H9 (cell line): ENCODE results near the gene LRRIQ4. TPM values are rescaled to one million over a fixed set of nuclear protein-coding genes. Genes with fewer than 3 reads are reported as not detected.
A peak's percentile ranks its signal among the peaks of the same experiment; 100 is the strongest.

Experiments
- DNase-seq: peaks from one replicate; pipeline ENCODE4 v3.0.0-alpha.2; 2017
- H2AFZ ChIP-seq: one replicate; pipeline ENCODE4 v1.6.1; 2013; ENCODE audit warnings: mild to moderate bottlenecking, low read length, control low read depth, moderate library complexity
- H2AK5ac ChIP-seq: 2 replicates; pipeline ENCODE4 v1.6.1; 2013; ENCODE audit warnings: low read length, control low read depth, mixed read lengths; ENCODE audit not compliant: insufficient read length
- H2BK120ac ChIP-seq: one replicate; pipeline ENCODE4 v1.6.1; 2013; ENCODE audit warnings: low read depth, mild to moderate bottlenecking, low read length, control low read depth, inconsistent platforms; ENCODE audit not compliant: poor library complexity, severe bottlenecking
- H2BK12ac ChIP-seq: 2 replicates; pipeline ENCODE4 v1.6.1; 2013; ENCODE audit warnings: low read length, control low read depth, mixed read lengths, low read depth; ENCODE audit not compliant: insufficient read length
- H2BK15ac ChIP-seq: 2 replicates; pipeline ENCODE4 v1.6.1; 2013; ENCODE audit warnings: low read depth, low read length, control low read depth
- H2BK20ac ChIP-seq: one replicate; pipeline ENCODE4 v1.6.1; 2013; ENCODE audit warnings: low read depth, mild to moderate bottlenecking, low read length, control low read depth, inconsistent platforms; ENCODE audit not compliant: poor library complexity, severe bottlenecking
- H2BK5ac ChIP-seq: 2 replicates; pipeline ENCODE4 v1.6.1; 2013; ENCODE audit warnings: low read length, control low read depth, mixed read lengths; ENCODE audit not compliant: insufficient read length
- H3K14ac ChIP-seq: 2 replicates; pipeline ENCODE4 v1.6.1; 2013; ENCODE audit warnings: low read length, control low read depth; ENCODE audit not compliant: insufficient read depth
- H3K18ac ChIP-seq: 2 replicates; pipeline ENCODE4 v1.6.1; 2013; ENCODE audit warnings: low read depth, mild to moderate bottlenecking, mixed read lengths, low read length, control low read depth; ENCODE audit not compliant: insufficient read length
- H3K23ac ChIP-seq: 2 replicates; pipeline ENCODE4 v1.6.1; 2013; ENCODE audit warnings: low read length, control low read depth, mixed read lengths, low read depth; ENCODE audit not compliant: insufficient read length
- H3K23me2 ChIP-seq: 2 replicates; pipeline ENCODE4 v1.6.1; 2013; ENCODE audit warnings: low read depth, mild to moderate bottlenecking, mixed read lengths, low read length, control low read depth; ENCODE audit not compliant: insufficient read length, poor library complexity, severe bottlenecking
- H3K27ac ChIP-seq: 2 replicates; pipeline ENCODE4 v1.5.1; 2013; ENCODE audit warnings: low read length, control low read depth, mixed read lengths, low read depth; ENCODE audit not compliant: insufficient read length
- H3K27me3 ChIP-seq: 2 replicates; pipeline ENCODE4 v1.6.1; 2013; ENCODE audit warnings: low read length, control low read depth, inconsistent platforms; ENCODE audit not compliant: insufficient read depth
- H3K4ac ChIP-seq: 2 replicates; pipeline ENCODE4 v1.6.1; 2013; ENCODE audit warnings: low read depth, mild to moderate bottlenecking, control low read depth, inconsistent platforms, low read length, moderate library complexity
- H3K4me1 ChIP-seq: 2 replicates; pipeline ENCODE4 v1.6.1; 2013; ENCODE audit warnings: low read length, control low read depth, inconsistent platforms; ENCODE audit not compliant: insufficient read depth
- H3K4me2 ChIP-seq: 2 replicates; pipeline ENCODE4 v1.6.1; 2013; ENCODE audit warnings: low read length, control low read depth, mixed read lengths; ENCODE audit not compliant: insufficient read length, insufficient read depth
- H3K56ac ChIP-seq: 2 replicates; pipeline ENCODE4 v1.6.1; 2013; ENCODE audit warnings: low read depth, mild to moderate bottlenecking, mixed read lengths, low read length, control low read depth; ENCODE audit not compliant: insufficient read length
- H3K79me1 ChIP-seq: 2 replicates; pipeline ENCODE4 v1.6.1; 2013; ENCODE audit warnings: low read depth, mild to moderate bottlenecking, moderate library complexity, low read length, control low read depth, inconsistent platforms; ENCODE audit not compliant: insufficient read depth, poor library complexity, severe bottlenecking
- H3K79me2 ChIP-seq: 2 replicates; pipeline ENCODE4 v1.6.1; 2013; ENCODE audit warnings: low read length, control low read depth, inconsistent platforms; ENCODE audit not compliant: insufficient read depth
- H3K9ac ChIP-seq: 2 replicates; pipeline ENCODE4 v1.6.1; 2013; ENCODE audit warnings: low read length, control low read depth, mixed read lengths; ENCODE audit not compliant: insufficient read length; ENCODE audit errors: extremely low read depth
- H3K9me3 ChIP-seq: one replicate; pipeline ENCODE4 v1.6.1; 2013; ENCODE audit warnings: low read depth, low read length, inconsistent platforms; ENCODE audit not compliant: control insufficient read depth
- H3T11ph ChIP-seq: one replicate; pipeline ENCODE4 v1.6.1; 2013; ENCODE audit warnings: mild to moderate bottlenecking, low read length, control low read depth, inconsistent platforms
- H4K20me1 ChIP-seq: one replicate; pipeline ENCODE4 v1.6.1; 2013; ENCODE audit not compliant: control insufficient read depth, insufficient read length, insufficient read depth
- H4K5ac ChIP-seq: 2 replicates; pipeline ENCODE4 v1.6.1; 2013; ENCODE audit warnings: low read depth, mild to moderate bottlenecking, mixed read lengths, low read length, control low read depth; ENCODE audit not compliant: insufficient read length
- H4K8ac ChIP-seq: replicated peaks from 2 replicates; pipeline ENCODE4 v1.6.1; 2013; ENCODE audit warnings: low read length, control low read depth, mixed read lengths, low read depth; ENCODE audit not compliant: insufficient read length
- H4K91ac ChIP-seq: 2 replicates; pipeline ENCODE4 v1.6.1; 2013; ENCODE audit warnings: low read depth, mild to moderate bottlenecking, moderate library complexity, mixed read lengths, low read length, control low read depth; ENCODE audit not compliant: insufficient read length
- H3K27ac Mint-ChIP-seq, 3 experiments: 2 replicates in 2 of 3; 3 replicates in 1 of 3; pipeline ENCODE4 v1.8.0; 2020 to 2021; ENCODE audit warnings: mixed read lengths in 3 of 3, mild to moderate bottlenecking in 1 of 3, moderate library complexity in 1 of 3
- H3K27me3 Mint-ChIP-seq: 2 replicates; pipeline ENCODE4 v1.8.0; 2021; ENCODE audit warnings: low read depth, mild to moderate bottlenecking, moderate library complexity, mixed read lengths
- H3K36me3 Mint-ChIP-seq, 3 experiments: 2 replicates in 2 of 3; 3 replicates in 1 of 3; pipeline ENCODE4 v1.8.0; 2020 to 2021; ENCODE audit warnings: low read depth in 3 of 3, mixed read lengths in 3 of 3; ENCODE audit not compliant: insufficient read depth in 1 of 3
- H3K4me1 Mint-ChIP-seq, 2 experiments: 2 replicates each; pipeline ENCODE4 v1.8.0; 2020; ENCODE audit warnings: mixed read lengths in 2 of 2
- H3K4me3 Mint-ChIP-seq, 2 experiments: 2 replicates in 1 of 2; 3 replicates in 1 of 2; pipeline ENCODE4 v1.8.0; 2020 to 2021; ENCODE audit warnings: mild to moderate bottlenecking in 2 of 2, mixed read lengths in 2 of 2, moderate library complexity in 1 of 2
- H3K9me3 Mint-ChIP-seq, 2 experiments: 2 replicates in 1 of 2; 3 replicates in 1 of 2; pipeline ENCODE4 v1.8.0; 2020; ENCODE audit warnings: mild to moderate bottlenecking in 2 of 2, mixed read lengths in 2 of 2, moderate library complexity in 1 of 2
- CTCF ChIP-seq: fragments of 200-600 bp; sonication (generic); conservative IDR thresholded peaks from 3 replicates; pipeline ENCODE4 v1.8.0; 2021; ENCODE audit warnings: antibody characterized with exemption, mild to moderate bottlenecking
- WGBS: extraction: QIAGEN DNeasy Blood & Tissue Kit; methylation state at CpG from one replicate; pipeline ENCODE4 v1.1.7; 2013; ENCODE audit warnings: missing lambda C conversion rate, low lambda C conversion rate, mixed read lengths; ENCODE audit not compliant: insufficient read length; ENCODE audit errors: extremely low coverage; 5-methylcytosine and 5-hydroxymethylcytosine counted together
- total RNA-seq: library from RNA; stranded (reverse); gene quantifications from 2 replicates; pipeline ENCODE4 v1.2.1, GENCODE V29; 2021

Gene LRRIQ4
- total RNA-seq, 1 experiment from 2014 or later, result not detected

DNA sequence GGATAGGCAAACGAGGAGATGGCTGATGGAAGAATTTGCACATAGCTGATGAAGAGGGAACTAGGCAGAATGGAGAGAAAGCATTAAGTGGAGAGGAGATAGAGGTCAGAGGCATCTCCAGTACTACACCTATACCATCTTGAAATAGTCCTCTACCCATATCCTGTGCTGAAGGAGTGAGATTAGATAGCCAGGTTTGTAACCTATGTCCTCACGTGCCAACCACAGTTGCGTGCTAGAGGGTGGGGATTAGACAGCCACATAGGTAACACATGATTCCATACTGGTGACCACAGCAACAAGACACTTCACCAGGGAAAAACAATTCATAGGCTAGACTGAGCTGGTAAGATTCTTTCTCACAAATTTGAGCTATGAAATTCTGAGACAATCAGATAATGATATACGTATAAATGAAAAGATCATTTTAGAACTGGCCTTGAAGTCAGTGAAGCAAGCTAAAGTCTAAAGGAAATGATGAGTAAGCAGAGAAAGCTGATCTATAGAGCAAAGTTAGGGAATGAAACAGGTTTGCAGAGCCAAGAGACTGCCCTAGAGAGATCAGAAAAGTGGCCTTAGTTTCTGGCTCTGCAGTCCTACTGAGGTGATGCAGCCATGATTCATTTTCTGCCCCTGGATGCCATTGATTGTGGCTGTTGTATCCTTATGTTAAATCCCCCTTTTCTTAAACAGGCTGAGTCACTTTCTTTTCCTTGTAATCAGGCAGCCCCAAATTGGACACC is 21.8 kb upstream of the LRRIQ4 start:
- Histone ChIP-seq H2BK120ac (no peak overlapping the region), H3K9ac (no peak overlapping the region), H3K18ac (no peak overlapping the region), H4K91ac (no peak overlapping the region), H3K79me1 (no peaks in the 10 kb centered on the region), H3K23ac (no peak overlapping the region), H3K27ac (no peak overlapping the region), H3K4ac (no peak overlapping the region), H2BK20ac (no peak overlapping the region), H3K14ac (no peak overlapping the region), H2BK12ac (no peak overlapping the region), H3K4me2 (no peak overlapping the region), H3K56ac (no peak overlapping the region), H2AK5ac (no peak overlapping the region), H3K9me3 (no peaks in the 10 kb centered on the region), H4K20me1 (no peaks in the 10 kb centered on the region), H3K27me3 (no peaks in the 10 kb centered on the region), H2AFZ (no peak overlapping the region), H4K5ac (no peak overlapping the region), H3K4me1 (no peaks in the 10 kb centered on the region), H4K8ac (no peak overlapping the region), H3T11ph (no peak overlapping the region), H2BK15ac (no peak overlapping the region), H3K79me2 (no peaks in the 10 kb centered on the region), H3K23me2 (no peaks in the 10 kb centered on the region), H2BK5ac (no peak overlapping the region)
- H3K4me3 Mint-ChIP-seq, result no peak overlapping the region
- TF ChIP-seq CTCF, result no peak
- peaks cover 0 to 8% of the 10 kb centered on the region in 2 experiments; a peak in 2 of 4 replicates for H3K4me1 Mint-ChIP-seq
- DNase-seq, result no peak
- no CpG with 5 or more reads among the region's 4 CpGs for WGBS
- peak overlapping the region in 2 of 3 experiments; percentile 9 to 13; a peak in 1 of 7 replicates for H3K27ac Mint-ChIP-seq
- H3K9me3 Mint-ChIP-seq, result no peaks in the 10 kb centered on the region
- H3K36me3 Mint-ChIP-seq, result peaks cover 11 to 27% (median 23%) of the 10 kb centered on the region in 3 experiments; a peak in 6 of 7 replicates
- no peaks in the 10 kb centered on the region for H3K27me3 Mint-ChIP-seq
